Mesendoderm (in vitro differentiated cells): ENCODE data around the gene RABGAP1L.
"Not testable (repeated sequence)": the region's sequence is repeated elsewhere in the genome, so short reads cannot be mapped to it uniquely, and the experiment has no call there.

Experiments
- DNase-seq: peaks from one replicate; pipeline ENCODE4 v3.0.0; 2013
- H2AK5ac ChIP-seq: 2 replicates; pipeline ENCODE4 v1.6.1; 2013; ENCODE audit warnings: low read length, inconsistent platforms
- H2BK120ac ChIP-seq: 2 replicates; pipeline ENCODE4 v1.6.1; 2013; ENCODE audit warnings: low read depth, mild to moderate bottlenecking, low read length, moderate library complexity, mixed read lengths
- H2BK15ac ChIP-seq: replicated peaks from 2 replicates; pipeline ENCODE4 v1.6.1; 2013; ENCODE audit warnings: low read depth, mild to moderate bottlenecking, moderate library complexity
- H2BK5ac ChIP-seq: 2 replicates; pipeline ENCODE4 v1.6.1; 2013; ENCODE audit warnings: low read length, inconsistent platforms
- H3K18ac ChIP-seq: 2 replicates; pipeline ENCODE4 v1.6.1; 2013; ENCODE audit warnings: mild to moderate bottlenecking, low read length, mixed read lengths
- H3K23ac ChIP-seq: one replicate; pipeline ENCODE4 v1.6.1; 2013; ENCODE audit warnings: low read length
- H3K27ac ChIP-seq: 2 replicates; pipeline ENCODE4 v1.5.1; 2013; ENCODE audit warnings: low read depth, mild to moderate bottlenecking, inconsistent platforms, low read length, moderate library complexity
- H3K27me3 ChIP-seq: 2 replicates; pipeline ENCODE4 v1.6.1; 2013; ENCODE audit warnings: low read length, control low read depth, mild to moderate bottlenecking, inconsistent platforms; ENCODE audit not compliant: insufficient read depth, poor library complexity
- H3K36me3 ChIP-seq: 2 replicates; pipeline ENCODE4 v1.6.1; 2013; ENCODE audit warnings: low read length, inconsistent platforms; ENCODE audit not compliant: control insufficient read depth, insufficient read depth
- H3K4ac ChIP-seq: one replicate; pipeline ENCODE4 v1.6.1; 2013; ENCODE audit warnings: low read depth, mild to moderate bottlenecking, low read length, moderate library complexity
- H3K4me1 ChIP-seq: 2 replicates; pipeline ENCODE4 v1.6.1; 2013; ENCODE audit warnings: low read depth, low read length, inconsistent platforms; ENCODE audit not compliant: control insufficient read depth
- H3K4me2 ChIP-seq: 2 replicates; pipeline ENCODE4 v1.6.1; 2013; ENCODE audit warnings: low read length
- H3K4me3 ChIP-seq: 2 replicates; pipeline ENCODE4 v1.5.1; 2013; ENCODE audit warnings: mild to moderate bottlenecking, low read length
- H3K56ac ChIP-seq: one replicate; pipeline ENCODE4 v1.6.1; 2013; ENCODE audit warnings: low read length
- H3K79me1 ChIP-seq: 2 replicates; pipeline ENCODE4 v1.6.1; 2013; ENCODE audit warnings: low read length, inconsistent platforms
- H3K79me2 ChIP-seq: 2 replicates; pipeline ENCODE4 v1.6.1; 2013; ENCODE audit warnings: mild to moderate bottlenecking, low read length; ENCODE audit not compliant: control insufficient read depth, insufficient read depth
- H3K9ac ChIP-seq: 2 replicates; pipeline ENCODE4 v1.6.1; 2013; ENCODE audit warnings: low read length, inconsistent platforms
- H4K5ac ChIP-seq: one replicate; pipeline ENCODE4 v1.6.1; 2013; ENCODE audit warnings: low read length
- H4K8ac ChIP-seq: one replicate; pipeline ENCODE4 v1.6.1; 2013; ENCODE audit warnings: low read depth, mild to moderate bottlenecking, control low read depth, low read length, moderate library complexity
- WGBS: extraction: QIAGEN DNeasy Blood & Tissue Kit; methylation state at CpG from one replicate; pipeline ENCODE4 v1.1.7; 2013; ENCODE audit warnings: low lambda C conversion rate, missing lambda C conversion rate; ENCODE audit not compliant: insufficient coverage; ENCODE audit errors: extremely low coverage; 5-methylcytosine and 5-hydroxymethylcytosine counted together

Gene RABGAP1L

GRCh38 chr1:174337000-174337681 lies 177.8 kb downstream of the RABGAP1L start:
- no peaks in the 10 kb centered on the region for H3K27me3 ChIP-seq
- no CpG with 5 or more reads among the region's 4 CpGs for WGBS
- no peak overlapping the region for H3K18ac ChIP-seq

DNA sequence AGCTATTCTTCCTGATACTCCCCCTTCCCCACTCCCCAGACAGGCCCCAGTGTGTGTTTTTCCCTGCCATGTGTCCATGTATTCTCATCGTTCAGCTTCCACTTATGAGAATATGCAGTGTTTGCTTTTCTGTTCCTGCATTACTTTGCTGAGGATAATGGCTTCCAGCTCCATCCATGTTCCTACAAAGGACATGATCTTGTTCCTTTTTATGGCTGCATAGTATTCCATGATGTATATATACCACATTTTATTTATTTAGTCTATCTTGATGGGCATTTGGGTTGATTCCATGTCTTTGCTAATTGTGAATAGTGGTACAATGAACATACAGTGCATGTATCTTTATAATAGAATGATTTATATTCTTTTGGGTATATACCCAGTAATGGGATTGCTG lies 181.1 kb downstream of the RABGAP1L start:
- not testable (repeated sequence) for H2BK5ac ChIP-seq, H2BK120ac ChIP-seq, H3K18ac ChIP-seq, H3K79me2 ChIP-seq, H3K56ac ChIP-seq, DNase-seq, H3K4me1 ChIP-seq, H3K27me3 ChIP-seq, H3K9ac ChIP-seq, H3K4me3 ChIP-seq, H4K5ac ChIP-seq, H3K23ac ChIP-seq, H3K36me3 ChIP-seq, H4K8ac ChIP-seq, H2AK5ac ChIP-seq, H3K27ac ChIP-seq, H2BK15ac ChIP-seq, H3K79me1 ChIP-seq, H3K4ac ChIP-seq, H3K4me2 ChIP-seq
- WGBS, result no CpG with 5 or more reads among the region's 1 CpG

More at GRCh38 chr1:174337000-174337681, 177.8 kb downstream of the RABGAP1L start:
- no peak overlapping the region for H3K27ac ChIP-seq
- no peak overlapping the region for H2BK120ac ChIP-seq
- no peaks in the 10 kb centered on the region for H3K36me3 ChIP-seq
- no peak overlapping the region for H3K56ac ChIP-seq
- H2AK5ac ChIP-seq, result no peak overlapping the region
- H3K4me1 ChIP-seq, result no peaks in the 10 kb centered on the region
- DNase-seq, result no peak
- no peaks in the 10 kb centered on the region for H3K79me2 ChIP-seq
- H2BK15ac ChIP-seq, result no peak overlapping the region
- no peaks in the 10 kb centered on the region for H3K79me1 ChIP-seq
- no peak overlapping the region for H3K4me3 ChIP-seq
- no peak overlapping the region for H3K4ac ChIP-seq
- H2BK5ac ChIP-seq, result no peak overlapping the region
- no peak overlapping the region for H3K9ac ChIP-seq
- no peak overlapping the region for H4K5ac ChIP-seq
- no peak overlapping the region for H3K4me2 ChIP-seq
- H3K23ac ChIP-seq, result no peak overlapping the region
- H4K8ac ChIP-seq, result peak overlapping the region; percentile 13

GRCh38 chr1:174344162-174344561 lies 184.8 kb downstream of the RABGAP1L start:
- Histone ChIP-seq H3K79me2 (no peaks in the 10 kb centered on the region), H3K9ac (no peak overlapping the region), H3K79me1 (no peaks in the 10 kb centered on the region), H3K27ac (no peak overlapping the region), H2BK120ac (no peak overlapping the region), H3K56ac (no peak overlapping the region), H3K23ac (no peak overlapping the region), H3K4ac (no peak overlapping the region), H3K36me3 (no peaks in the 10 kb centered on the region), H3K4me1 (no peaks in the 10 kb centered on the region), H4K5ac (no peak overlapping the region), H2AK5ac (no peak overlapping the region), H2BK15ac (no peak overlapping the region), H3K27me3 (no peaks in the 10 kb centered on the region), H2BK5ac (no peak overlapping the region), H3K18ac (no peak overlapping the region), H4K8ac (no peak overlapping the region), H3K4me3 (no peak overlapping the region), H3K4me2 (no peak overlapping the region)
- WGBS, result no CpG with 5 or more reads among the region's 3 CpGs
- no peak for DNase-seq

GRCh38 chr1:174352117-174352516 lies 192.8 kb downstream of the RABGAP1L start:
- no peak overlapping the region for H2BK120ac ChIP-seq
- no peak overlapping the region for H3K4me3 ChIP-seq
- H3K79me1 ChIP-seq, result no peaks in the 10 kb centered on the region
- no peak overlapping the region for H3K9ac ChIP-seq
- no peak overlapping the region for H3K18ac ChIP-seq
- no peak for DNase-seq
- no peak overlapping the region for H3K56ac ChIP-seq
- H3K4ac ChIP-seq, result no peak overlapping the region
- H2AK5ac ChIP-seq, result no peak overlapping the region
- no peaks in the 10 kb centered on the region for H3K36me3 ChIP-seq
- H4K5ac ChIP-seq, result no peak overlapping the region
- H3K4me1 ChIP-seq, result no peaks in the 10 kb centered on the region
- no peaks in the 10 kb centered on the region for H3K27me3 ChIP-seq
- no peak overlapping the region for H4K8ac ChIP-seq
- H3K4me2 ChIP-seq, result no peak overlapping the region
- H3K23ac ChIP-seq, result no peak overlapping the region
- no peak overlapping the region for H2BK15ac ChIP-seq
- no peaks in the 10 kb centered on the region for H3K79me2 ChIP-seq
- no peak overlapping the region for H2BK5ac ChIP-seq
- no peak overlapping the region for H3K27ac ChIP-seq

- H3K18ac ChIP-seq, result no peak overlapping the region
- DNase-seq, result no peak
Observed at GRCh38 chr1:174352883-174353608, 193.7 kb downstream of the RABGAP1L start.

More at GRCh38 chr1:174352883-174353608, 193.7 kb downstream of the RABGAP1L start:
- Histone ChIP-seq H3K79me2 (no peaks in the 10 kb centered on the region), H4K8ac (no peak overlapping the region), H3K4me2 (no peak overlapping the region), H2BK5ac (no peak overlapping the region), H3K36me3 (no peaks in the 10 kb centered on the region), H2BK15ac (no peak overlapping the region), H3K4me3 (no peak overlapping the region), H3K27me3 (no peaks in the 10 kb centered on the region), H3K9ac (no peak overlapping the region), H3K4ac (no peak overlapping the region), H4K5ac (no peak overlapping the region), H2BK120ac (no peak overlapping the region), H2AK5ac (no peak overlapping the region), H3K4me1 (no peaks in the 10 kb centered on the region), H3K56ac (no peak overlapping the region), H3K23ac (no peak overlapping the region), H3K79me1 (no peaks in the 10 kb centered on the region), H3K27ac (no peak overlapping the region)
- WGBS, result no CpG with 5 or more reads among the region's 3 CpGs
